GM23338 (cell line): Measurements from ENCODE around the gene SMYD1. TPM values are rescaled to one million over a fixed set of nuclear protein-coding genes. Genes with fewer than 3 reads are reported as not detected.

ENCODE experiments used
- ATAC-seq: fragments of 200-7000 bp; cut with Tn5 transposase; 3 replicates; pipeline ENCODE4 v1.9.1; 2020
- DNase-seq: peaks from one replicate; pipeline ENCODE4 v3.0.0-alpha.2; 2015; ENCODE audit warnings: low spot score
- H2AFZ ChIP-seq: fragments of 200-600 bp; sonication (generic); 2 replicates; pipeline ENCODE4 v1.8.0; 2016; ENCODE audit warnings: antibody characterized with exemption, mild to moderate bottlenecking, moderate library complexity
- H3F3A ChIP-seq: fragments of 200-600 bp; sonication (generic); replicated peaks from 2 replicates; pipeline ENCODE4 v1.8.0; 2017; ENCODE audit warnings: antibody characterized with exemption, mixed run types, low read depth
- H3K27ac ChIP-seq: fragments of 200-600 bp; sonication (generic); 2 replicates; pipeline ENCODE4 v1.6.1; 2016; ENCODE audit warnings: low read depth
- H3K27me3 ChIP-seq: fragments of 200-600 bp; sonication (generic); 2 replicates; pipeline ENCODE4 v1.8.0; 2016; ENCODE audit warnings: mild to moderate bottlenecking, mixed run types, moderate library complexity; ENCODE audit not compliant: insufficient read depth
- H3K36me3 ChIP-seq: fragments of 200-600 bp; sonication (generic); 2 replicates; pipeline ENCODE4 v1.8.0; 2016; ENCODE audit warnings: mild to moderate bottlenecking; ENCODE audit not compliant: insufficient read depth
- H3K4me1 ChIP-seq: fragments of 200-600 bp; sonication (generic); 2 replicates; pipeline ENCODE4 v1.8.0; 2016; ENCODE audit warnings: mild to moderate bottlenecking, moderate library complexity; ENCODE audit not compliant: insufficient read depth
- H3K4me2 ChIP-seq: fragments of 200-600 bp; sonication (generic); 2 replicates; pipeline ENCODE4 v1.7.1; 2017; ENCODE audit warnings: mixed run types
- H3K4me3 ChIP-seq: fragments of 200-600 bp; sonication (generic); 2 replicates; pipeline ENCODE4 v1.6.1; 2016; ENCODE audit warnings: mixed run types
- H3K79me2 ChIP-seq: fragments of 200-600 bp; sonication (generic); replicated peaks from 2 replicates; pipeline ENCODE4 v1.8.0; 2017; ENCODE audit warnings: mild to moderate bottlenecking; ENCODE audit not compliant: insufficient read depth
- H3K9me2 ChIP-seq: fragments of 200-600 bp; sonication (generic); 2 replicates; pipeline ENCODE4 v1.8.0; 2017; ENCODE audit not compliant: insufficient read depth
- H4K20me1 ChIP-seq: fragments of 200-600 bp; sonication (generic); replicated peaks from 2 replicates; pipeline ENCODE4 v1.8.0; 2017; ENCODE audit warnings: mild to moderate bottlenecking; ENCODE audit not compliant: insufficient read depth
- H3K27ac Mint-ChIP-seq: 2 replicates; pipeline ENCODE4 v1.8.0; 2020; ENCODE audit warnings: inconsistent platforms, mild to moderate bottlenecking, moderate library complexity, mixed read lengths
- H3K27me3 Mint-ChIP-seq: 3 replicates; pipeline ENCODE4 v1.8.0; 2022; ENCODE audit warnings: low read depth, mild to moderate bottlenecking, moderate library complexity, mixed read lengths, inconsistent platforms; ENCODE audit not compliant: insufficient read depth, poor library complexity
- H3K36me3 Mint-ChIP-seq: 3 replicates; pipeline ENCODE4 v1.8.0; 2021; ENCODE audit warnings: low read depth, mild to moderate bottlenecking, inconsistent platforms, moderate library complexity, mixed read lengths
- H3K4me1 Mint-ChIP-seq: 3 replicates; pipeline ENCODE4 v1.8.0; 2020; ENCODE audit warnings: mild to moderate bottlenecking, inconsistent platforms, mixed read lengths
- H3K4me3 Mint-ChIP-seq: 3 replicates; pipeline ENCODE4 v1.8.0; 2021; ENCODE audit warnings: moderate library complexity, mild to moderate bottlenecking, inconsistent platforms, mixed read lengths
- H3K9me3 Mint-ChIP-seq: 3 replicates; pipeline ENCODE4 v1.8.0; 2020; ENCODE audit warnings: moderate library complexity, mild to moderate bottlenecking, inconsistent platforms, mixed read lengths
- CTCF ChIP-seq, 2 experiments: fragments of 200-600 bp in 1 of 2; sonication (generic) in 1 of 2; conservative IDR thresholded peaks; 2 replicates each; pipeline versions ENCODE4 v1.5.1 to v1.6.1; 2016 to 2017; ENCODE audit warnings: antibody characterized with exemption in 2 of 2, low read depth in 2 of 2, mild to moderate bottlenecking in 2 of 2, moderate library complexity in 1 of 2
- ETS1 ChIP-seq: IDR thresholded peaks from 2 replicates; pipeline ENCODE4 v1.6.1; 2016; ENCODE audit warnings: antibody characterized with exemption
- EZH2 ChIP-seq: fragments of 200-600 bp; sonication (generic); IDR thresholded peaks from one replicate; pipeline ENCODE4 v1.8.0; 2017; ENCODE audit warnings: antibody characterized with exemption, mild to moderate bottlenecking, low read depth; ENCODE audit not compliant: unreplicated experiment
- EZH2phosphoT487 ChIP-seq: fragments of 200-600 bp; sonication (generic); IDR thresholded peaks from one replicate; pipeline ENCODE4 v1.8.1; 2018; ENCODE audit warnings: antibody characterized with exemption; ENCODE audit not compliant: unreplicated experiment
- JUNB ChIP-seq: IDR thresholded peaks from one replicate; pipeline ENCODE4 v1.6.1; 2016; ENCODE audit warnings: antibody characterized with exemption; ENCODE audit not compliant: unreplicated experiment
- NANOG ChIP-seq: IDR thresholded peaks from 2 replicates; pipeline ENCODE4 v1.6.1; 2016; ENCODE audit warnings: antibody characterized with exemption, borderline replicate concordance
- REST ChIP-seq: IDR thresholded peaks from one replicate; pipeline ENCODE4 v1.6.1; 2018; ENCODE audit warnings: antibody characterized with exemption; ENCODE audit not compliant: unreplicated experiment
- STAT1 ChIP-seq: IDR thresholded peaks from one replicate; pipeline ENCODE4 v1.6.1; 2016; ENCODE audit warnings: antibody characterized with exemption; ENCODE audit not compliant: unreplicated experiment
- ZNF114 ChIP-seq: fragments of 250-450 bp; sonication (Bioruptor Pico); IDR thresholded peaks from 2 replicates; pipeline ENCODE4 v1.5.0; 2020; ENCODE audit warnings: mild to moderate bottlenecking, moderate library complexity
- polyA plus RNA-seq: library from polyadenylated mRNA; unstranded; fragments of >200 nt; fragmentation: Nextera tagmentation; extraction: Ambion mirVana; gene quantifications from 2 replicates; pipeline ENCODE4 v1.2.1, GENCODE V29; 2016
- total RNA-seq: library from RNA; depleted of rRNA; stranded (reverse); fragments of >200 nt; shearing (Covaris generic); gene quantifications from 2 replicates; pipeline ENCODE4 v1.2.3, GENCODE V29; 2014
- TF ChIP-seq, protein P1 (sequence below): fragments of 250-450 bp; sonication (Bioruptor Pico); IDR thresholded peaks from 2 replicates; pipeline ENCODE4 v1.5.0; 2020; ENCODE audit warnings: mild to moderate bottlenecking, moderate library complexity

The SMYD1 gene
- total and polyA plus RNA-seq, 2 experiments from 2014 or later: 0.07 TPM; not detected in 1

GRCh38 chr2:88139203-88139702, 71.6 kb downstream of the SMYD1 start:
- no peak overlapping the region for H2AFZ ChIP-seq
- no peak overlapping the region for H3K4me2 ChIP-seq
- no peak overlapping the region for H3K4me3 ChIP-seq
- Mint-ChIP-seq H3K27ac (no peak overlapping the region), H3K9me3 (no peaks in the 10 kb centered on the region; the same call in 2 of the 3 replicates), H3K4me1 (no peaks in the 10 kb centered on the region), H3K36me3 (no peaks in the 10 kb centered on the region), H3K4me3 (no peak overlapping the region), H3K27me3 (peaks cover 2% of the 10 kb centered on the region)
- H3K9me2 ChIP-seq: no peaks in the 10 kb centered on the region
- no peaks in the 10 kb centered on the region for H3K27me3 ChIP-seq
- no peak for TF ChIP-seq ZNF114
- TF ChIP-seq EZH2: no peak
- TF ChIP-seq, protein P1, sequence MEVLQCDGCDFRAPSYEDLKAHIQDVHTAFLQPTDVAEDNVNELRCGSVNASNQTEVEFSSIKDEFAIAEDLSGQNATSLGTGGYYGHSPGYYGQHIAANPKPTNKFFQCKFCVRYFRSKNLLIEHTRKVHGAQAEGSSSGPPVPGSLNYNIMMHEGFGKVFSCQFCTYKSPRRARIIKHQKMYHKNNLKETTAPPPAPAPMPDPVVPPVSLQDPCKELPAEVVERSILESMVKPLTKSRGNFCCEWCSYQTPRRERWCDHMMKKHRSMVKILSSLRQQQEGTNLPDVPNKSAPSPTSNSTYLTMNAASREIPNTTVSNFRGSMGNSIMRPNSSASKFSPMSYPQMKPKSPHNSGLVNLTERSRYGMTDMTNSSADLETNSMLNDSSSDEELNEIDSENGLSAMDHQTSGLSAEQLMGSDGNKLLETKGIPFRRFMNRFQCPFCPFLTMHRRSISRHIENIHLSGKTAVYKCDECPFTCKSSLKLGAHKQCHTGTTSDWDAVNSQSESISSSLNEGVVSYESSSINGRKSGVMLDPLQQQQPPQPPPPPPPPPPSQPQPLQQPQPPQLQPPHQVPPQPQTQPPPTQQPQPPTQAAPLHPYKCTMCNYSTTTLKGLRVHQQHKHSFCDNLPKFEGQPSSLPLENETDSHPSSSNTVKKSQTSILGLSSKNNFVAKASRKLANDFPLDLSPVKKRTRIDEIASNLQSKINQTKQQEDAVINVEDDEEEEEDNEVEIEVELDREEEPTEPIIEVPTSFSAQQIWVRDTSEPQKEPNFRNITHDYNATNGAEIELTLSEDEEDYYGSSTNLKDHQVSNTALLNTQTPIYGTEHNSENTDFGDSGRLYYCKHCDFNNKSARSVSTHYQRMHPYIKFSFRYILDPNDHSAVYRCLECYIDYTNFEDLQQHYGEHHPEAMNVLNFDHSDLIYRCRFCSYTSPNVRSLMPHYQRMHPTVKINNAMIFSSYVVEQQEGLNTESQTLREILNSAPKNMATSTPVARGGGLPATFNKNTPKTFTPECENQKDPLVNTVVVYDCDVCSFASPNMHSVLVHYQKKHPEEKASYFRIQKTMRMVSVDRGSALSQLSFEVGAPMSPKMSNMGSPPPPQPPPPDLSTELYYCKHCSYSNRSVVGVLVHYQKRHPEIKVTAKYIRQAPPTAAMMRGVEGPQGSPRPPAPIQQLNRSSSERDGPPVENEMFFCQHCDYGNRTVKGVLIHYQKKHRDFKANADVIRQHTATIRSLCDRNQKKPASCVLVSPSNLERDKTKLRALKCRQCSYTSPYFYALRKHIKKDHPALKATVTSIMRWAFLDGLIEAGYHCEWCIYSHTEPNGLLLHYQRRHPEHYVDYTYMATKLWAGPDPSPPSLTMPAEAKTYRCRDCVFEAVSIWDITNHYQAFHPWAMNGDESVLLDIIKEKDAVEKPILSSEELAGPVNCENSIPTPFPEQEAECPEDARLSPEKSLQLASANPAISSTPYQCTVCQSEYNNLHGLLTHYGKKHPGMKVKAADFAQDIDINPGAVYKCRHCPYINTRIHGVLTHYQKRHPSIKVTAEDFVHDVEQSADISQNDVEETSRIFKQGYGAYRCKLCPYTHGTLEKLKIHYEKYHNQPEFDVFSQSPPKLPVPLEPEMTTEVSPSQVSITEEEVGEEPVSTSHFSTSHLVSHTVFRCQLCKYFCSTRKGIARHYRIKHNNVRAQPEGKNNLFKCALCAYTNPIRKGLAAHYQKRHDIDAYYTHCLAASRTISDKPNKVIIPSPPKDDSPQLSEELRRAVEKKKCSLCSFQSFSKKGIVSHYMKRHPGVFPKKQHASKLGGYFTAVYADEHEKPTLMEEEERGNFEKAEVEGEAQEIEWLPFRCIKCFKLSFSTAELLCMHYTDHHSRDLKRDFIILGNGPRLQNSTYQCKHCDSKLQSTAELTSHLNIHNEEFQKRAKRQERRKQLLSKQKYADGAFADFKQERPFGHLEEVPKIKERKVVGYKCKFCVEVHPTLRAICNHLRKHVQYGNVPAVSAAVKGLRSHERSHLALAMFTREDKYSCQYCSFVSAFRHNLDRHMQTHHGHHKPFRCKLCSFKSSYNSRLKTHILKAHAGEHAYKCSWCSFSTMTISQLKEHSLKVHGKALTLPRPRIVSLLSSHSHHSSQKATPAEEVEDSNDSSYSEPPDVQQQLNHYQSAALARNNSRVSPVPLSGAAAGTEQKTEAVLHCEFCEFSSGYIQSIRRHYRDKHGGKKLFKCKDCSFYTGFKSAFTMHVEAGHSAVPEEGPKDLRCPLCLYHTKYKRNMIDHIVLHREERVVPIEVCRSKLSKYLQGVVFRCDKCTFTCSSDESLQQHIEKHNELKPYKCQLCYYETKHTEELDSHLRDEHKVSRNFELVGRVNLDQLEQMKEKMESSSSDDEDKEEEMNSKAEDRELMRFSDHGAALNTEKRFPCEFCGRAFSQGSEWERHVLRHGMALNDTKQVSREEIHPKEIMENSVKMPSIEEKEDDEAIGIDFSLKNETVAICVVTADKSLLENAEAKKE (CRISPR knock-in tag): no peak
- no peak for TF ChIP-seq JUNB
- no peak for TF ChIP-seq STAT1
- no peak for TF ChIP-seq REST
- no peak for TF ChIP-seq ETS1
- TF ChIP-seq EZH2phosphoT487: no peak
- TF ChIP-seq CTCF (conservative IDR thresholded peaks at IDR 0.05; ENCODE audit: low read depth in 2 of 2): no peak
- TF ChIP-seq NANOG: no peak
- H3K36me3 ChIP-seq: no peaks in the 10 kb centered on the region
- no peaks in the 10 kb centered on the region for H3K79me2 ChIP-seq
- no peak overlapping the region for H3K27ac ChIP-seq
- no peaks in the 10 kb centered on the region for H3K4me1 ChIP-seq
- no peaks in the 10 kb centered on the region for H3F3A ChIP-seq
- DNase-seq: no peak
- ATAC-seq: no peak
- H4K20me1 ChIP-seq: no peaks in the 10 kb centered on the region
